Measurements from ENCODE around the gene NUDCD3.

DNA sequence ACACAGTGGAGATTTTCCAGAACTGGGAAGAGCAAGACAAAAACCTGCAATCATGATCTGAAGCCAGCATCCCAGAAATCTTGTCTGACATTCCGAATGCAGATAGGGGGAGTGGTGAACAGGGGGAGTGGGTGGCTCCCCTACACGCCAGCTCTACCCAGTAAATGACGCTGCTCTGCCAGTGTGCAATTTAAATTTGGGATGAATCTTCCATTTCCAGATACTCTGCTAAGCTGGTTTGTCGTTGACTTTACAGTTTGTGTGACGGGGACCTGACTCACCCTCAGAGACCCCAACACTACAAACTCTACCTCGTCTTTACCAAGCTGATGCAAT lies 96.4 kb downstream of the NUDCD3 start:
- TF ChIP-seq, protein P1, sequence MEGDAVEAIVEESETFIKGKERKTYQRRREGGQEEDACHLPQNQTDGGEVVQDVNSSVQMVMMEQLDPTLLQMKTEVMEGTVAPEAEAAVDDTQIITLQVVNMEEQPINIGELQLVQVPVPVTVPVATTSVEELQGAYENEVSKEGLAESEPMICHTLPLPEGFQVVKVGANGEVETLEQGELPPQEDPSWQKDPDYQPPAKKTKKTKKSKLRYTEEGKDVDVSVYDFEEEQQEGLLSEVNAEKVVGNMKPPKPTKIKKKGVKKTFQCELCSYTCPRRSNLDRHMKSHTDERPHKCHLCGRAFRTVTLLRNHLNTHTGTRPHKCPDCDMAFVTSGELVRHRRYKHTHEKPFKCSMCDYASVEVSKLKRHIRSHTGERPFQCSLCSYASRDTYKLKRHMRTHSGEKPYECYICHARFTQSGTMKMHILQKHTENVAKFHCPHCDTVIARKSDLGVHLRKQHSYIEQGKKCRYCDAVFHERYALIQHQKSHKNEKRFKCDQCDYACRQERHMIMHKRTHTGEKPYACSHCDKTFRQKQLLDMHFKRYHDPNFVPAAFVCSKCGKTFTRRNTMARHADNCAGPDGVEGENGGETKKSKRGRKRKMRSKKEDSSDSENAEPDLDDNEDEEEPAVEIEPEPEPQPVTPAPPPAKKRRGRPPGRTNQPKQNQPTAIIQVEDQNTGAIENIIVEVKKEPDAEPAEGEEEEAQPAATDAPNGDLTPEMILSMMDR (IDR thresholded peaks at IDR 0.05) = no peak
- no peak for TF ChIP-seq POLR2A (IDR thresholded peaks at IDR 0.05)
